WTC11 (cell line): Measurements from ENCODE around the gene SMYD3. TPM values are rescaled to one million over a fixed set of nuclear protein-coding genes. Genes with fewer than 3 reads are reported as not detected.

Source experiments
- ATAC-seq: fragments of 200-7000 bp; cut with Tn5 transposase; 2 replicates; pipeline ENCODE4 v1.10.0; 2021; ENCODE audit warnings: mild to moderate bottlenecking, moderate library complexity
- CTCF ChIA-PET: fragments of 300-600 bp; sonication (Branson Sonifier 250); formaldehyde crosslinking; loops from one replicate; lab custom pipeline; 2021; ENCODE audit warnings: antibody characterized with exemption; lab: Charles Lee
- POLR2A ChIA-PET: fragments of 350-600 bp; sonication (Branson Sonifier 250); formaldehyde crosslinking; loops from one replicate; lab custom pipeline; 2021; ENCODE audit warnings: antibody characterized with exemption; lab: Charles Lee
- DNase-seq: peaks from one replicate; pipeline ENCODE4 v3.0.0; 2021; ENCODE audit warnings: low spot score
- H3K27ac Mint-ChIP-seq: 2 replicates; pipeline ENCODE4 v1.8.0; 2021; ENCODE audit warnings: mixed read lengths
- H3K27me3 Mint-ChIP-seq: 2 replicates; pipeline ENCODE4 v1.8.0; 2021; ENCODE audit warnings: low read depth, mild to moderate bottlenecking, moderate library complexity, mixed read lengths
- H3K36me3 Mint-ChIP-seq: 2 replicates; pipeline ENCODE4 v1.8.0; 2021; ENCODE audit warnings: mixed read lengths
- H3K4me1 Mint-ChIP-seq: 2 replicates; pipeline ENCODE4 v1.8.0; 2022; ENCODE audit warnings: mixed read lengths
- H3K4me3 Mint-ChIP-seq: 2 replicates; pipeline ENCODE4 v1.8.0; 2021; ENCODE audit warnings: mild to moderate bottlenecking, moderate library complexity, mixed read lengths
- H3K9me3 Mint-ChIP-seq: 2 replicates; pipeline ENCODE4 v1.8.0; 2021; ENCODE audit warnings: mixed read lengths
- ATF1 ChIP-seq: sonication (generic); formaldehyde crosslinking; IDR thresholded peaks from 2 replicates; pipeline ENCODE4 v1.8.1; 2023; ENCODE audit warnings: mild to moderate bottlenecking, moderate library complexity, missing genetic modification reagents
- ATF6 ChIP-seq: sonication (generic); formaldehyde crosslinking; IDR thresholded peaks from 2 replicates; pipeline ENCODE4 v1.8.1; 2023; ENCODE audit warnings: mild to moderate bottlenecking, missing genetic modification reagents
- CDX4 ChIP-seq: fragments of 250-450 bp; sonication (Bioruptor Pico); IDR thresholded peaks from 2 replicates; pipeline ENCODE4 v1.9.0; 2021; ENCODE audit warnings: moderate library complexity, mild to moderate bottlenecking, inconsistent platforms, borderline replicate concordance
- EMX1 ChIP-seq: fragments of 250-450 bp; sonication (Bioruptor Pico); IDR thresholded peaks from 2 replicates; pipeline ENCODE4 v1.8.0; 2021; ENCODE audit warnings: mild to moderate bottlenecking
- ETV6 ChIP-seq: sonication (generic); formaldehyde crosslinking; IDR thresholded peaks from 2 replicates; pipeline ENCODE4 v1.8.1; 2022; ENCODE audit warnings: mild to moderate bottlenecking, missing genetic modification reagents
- MAX ChIP-seq: sonication (generic); formaldehyde crosslinking; IDR thresholded peaks from 2 replicates; pipeline ENCODE4 v1.8.0; 2022; ENCODE audit warnings: mild to moderate bottlenecking, missing genetic modification reagents
- NFE2L1 ChIP-seq: sonication (generic); formaldehyde crosslinking; IDR thresholded peaks from 2 replicates; pipeline ENCODE4 v1.8.1; 2023; ENCODE audit warnings: missing genetic modification reagents
- OVOL2 ChIP-seq: fragments of 250-450 bp; sonication (Bioruptor Pico); IDR thresholded peaks from 2 replicates; pipeline ENCODE4 v1.9.0; 2021; ENCODE audit warnings: mild to moderate bottlenecking, borderline replicate concordance
- PRDM15 ChIP-seq: sonication (generic); formaldehyde crosslinking; IDR thresholded peaks from 2 replicates; pipeline ENCODE4 v1.8.0; 2022; ENCODE audit warnings: missing genetic modification reagents
- RORB ChIP-seq: fragments of 250-450 bp; sonication (Bioruptor Pico); IDR thresholded peaks from 2 replicates; pipeline ENCODE4 v1.9.0; 2021; ENCODE audit warnings: mild to moderate bottlenecking
- SOX15 ChIP-seq: fragments of 250-450 bp; sonication (Bioruptor Pico); IDR thresholded peaks from 2 replicates; pipeline ENCODE4 v1.9.0; 2021; ENCODE audit warnings: mild to moderate bottlenecking
- SP1 ChIP-seq: sonication (generic); formaldehyde crosslinking; conservative IDR thresholded peaks from 2 replicates; pipeline ENCODE4 v1.8.1; 2022; ENCODE audit warnings: missing genetic modification reagents
- STAT6 ChIP-seq: sonication (generic); formaldehyde crosslinking; conservative IDR thresholded peaks from 2 replicates; pipeline ENCODE4 v1.8.1; 2023; ENCODE audit warnings: mild to moderate bottlenecking, low read depth, missing genetic modification reagents, moderate library complexity
- USF1 ChIP-seq: sonication (generic); formaldehyde crosslinking; IDR thresholded peaks from 2 replicates; pipeline ENCODE4 v1.8.0; 2022; ENCODE audit warnings: mild to moderate bottlenecking, missing genetic modification reagents
- ZNF232 ChIP-seq: sonication (generic); formaldehyde crosslinking; IDR thresholded peaks from 2 replicates; pipeline ENCODE4 v1.8.0; 2022; ENCODE audit warnings: mild to moderate bottlenecking, missing genetic modification reagents
- ZNF281 ChIP-seq: sonication (generic); formaldehyde crosslinking; IDR thresholded peaks from 2 replicates; pipeline ENCODE4 v1.8.0; 2023; ENCODE audit warnings: mild to moderate bottlenecking, missing genetic modification reagents
- ZNF423 ChIP-seq: fragments of 250-450 bp; sonication (Bioruptor Pico); IDR thresholded peaks from 2 replicates; pipeline ENCODE4 v2.1.2; 2022; ENCODE audit warnings: mild to moderate bottlenecking, moderate library complexity
- ZNF512 ChIP-seq: sonication (generic); formaldehyde crosslinking; IDR thresholded peaks from 2 replicates; pipeline ENCODE4 v1.8.1; 2022; ENCODE audit warnings: missing genetic modification reagents, borderline replicate concordance
- ZNF532 ChIP-seq: fragments of 250-450 bp; sonication (Bioruptor Pico); IDR thresholded peaks from 2 replicates; pipeline ENCODE4 v1.9.0; 2021; ENCODE audit warnings: mild to moderate bottlenecking, borderline replicate concordance
- total RNA-seq: library from RNA; stranded (reverse); gene quantifications from 3 replicates; pipeline ENCODE4 v1.2.3, GENCODE V29; 2021

Gene SMYD3
- total RNA-seq, 1 experiment from 2014 or later, result 21.4 TPM

GRCh38 chr1:246343937-246344336, 163.1 kb downstream of the SMYD3 start:
- H3K27ac Mint-ChIP-seq, result no peak overlapping the region
- DNase-seq (no peak), ATAC-seq (no peak)
- no peaks in the 10 kb centered on the region for H3K27me3 Mint-ChIP-seq
- H3K9me3 Mint-ChIP-seq, result peaks cover 8% of the 10 kb centered on the region
- no peak overlapping the region for H3K4me3 Mint-ChIP-seq
- ChIA-PET POLR2A (no interaction called here), CTCF (no interaction called here)
- no peaks in the 10 kb centered on the region for H3K4me1 Mint-ChIP-seq
- no peaks in the 10 kb centered on the region for H3K36me3 Mint-ChIP-seq
- TF ChIP-seq RORB (CRISPR knock-in tag), result no peak
- TF ChIP-seq PRDM15 (CRISPR knock-in tag), result no peak
- TF ChIP-seq STAT6 (CRISPR knock-in tag), result no peak
- no peak for TF ChIP-seq ZNF423 (CRISPR knock-in tag)
- no peak for TF ChIP-seq SP1 (CRISPR knock-in tag)
- TF ChIP-seq EMX1 (CRISPR knock-in tag), result no peak
- no peak for TF ChIP-seq CDX4 (CRISPR knock-in tag)
- no peak for TF ChIP-seq SOX15 (CRISPR knock-in tag)
- no peak for TF ChIP-seq ZNF232 (CRISPR knock-in tag)
- TF ChIP-seq MAX, result no peak
- no peak for TF ChIP-seq NFE2L1
- no peak for TF ChIP-seq ATF1
- no peak for TF ChIP-seq ZNF512 (CRISPR knock-in tag)
- TF ChIP-seq OVOL2 (CRISPR knock-in tag), result no peak
- TF ChIP-seq ETV6 (CRISPR knock-in tag), result no peak
- TF ChIP-seq USF1 (CRISPR knock-in tag), result no peak
- no peak for TF ChIP-seq ZNF532 (CRISPR knock-in tag)
- no peak for TF ChIP-seq ZNF281 (CRISPR knock-in tag)
- no peak for TF ChIP-seq ATF6 (CRISPR knock-in tag)
